Neural progenitor cell (in vitro differentiated cells): ENCODE data around the gene PLA2G2C. TPM values are rescaled to one million over a fixed set of nuclear protein-coding genes. Genes with fewer than 3 reads are reported as not detected.

Experiments used
- DNase-seq: peaks from one replicate; pipeline ENCODE4 v3.0.0-alpha.2; 2016; ENCODE audit warnings: low spot score
- H2AFZ ChIP-seq: fragments of 200-600 bp; sonication (generic); replicated peaks from 2 replicates; pipeline ENCODE4 v1.6.1; 2016; ENCODE audit warnings: antibody characterized with exemption
- H3F3A ChIP-seq: fragments of 200-600 bp; sonication (generic); 2 replicates; pipeline ENCODE4 v1.6.1; 2016; ENCODE audit warnings: antibody characterized with exemption, low read depth
- H3K27ac ChIP-seq: fragments of 200-600 bp; sonication (generic); 2 replicates; pipeline ENCODE4 v1.5.1; 2016; ENCODE audit warnings: mild to moderate bottlenecking
- H3K27me3 ChIP-seq: fragments of 200-600 bp; sonication (generic); 2 replicates; pipeline ENCODE4 v1.6.1; 2016; ENCODE audit warnings: mild to moderate bottlenecking, moderate library complexity
- H3K36me3 ChIP-seq: fragments of 200-600 bp; sonication (generic); 2 replicates; pipeline ENCODE4 v1.5.1; 2016
- H3K4me1 ChIP-seq: fragments of 200-600 bp; sonication (generic); 2 replicates; pipeline ENCODE4 v1.6.1; 2016; ENCODE audit warnings: mixed run types
- H3K4me2 ChIP-seq: fragments of 200-600 bp; sonication (generic); 2 replicates; pipeline ENCODE4 v1.6.1; 2016
- H3K4me3 ChIP-seq: fragments of 200-600 bp; sonication (generic); 2 replicates; pipeline ENCODE4 v1.5.1; 2016
- H3K79me2 ChIP-seq: fragments of 200-600 bp; sonication (generic); 2 replicates; pipeline ENCODE4 v1.6.1; 2016; ENCODE audit warnings: low read depth
- H3K9ac ChIP-seq: fragments of 200-600 bp; sonication (generic); 2 replicates; pipeline ENCODE4 v1.6.1; 2016
- H3K9me3 ChIP-seq: fragments of 200-600 bp; sonication (generic); 2 replicates; pipeline ENCODE4 v1.5.1; 2016; ENCODE audit warnings: low read depth
- H4K20me1 ChIP-seq: fragments of 200-600 bp; sonication (generic); 2 replicates; pipeline ENCODE4 v1.6.1; 2016; ENCODE audit warnings: low read depth
- H3K27ac Mint-ChIP-seq: 3 replicates; pipeline ENCODE4 v1.8.0; 2021; ENCODE audit warnings: mixed read lengths
- H3K27me3 Mint-ChIP-seq: 2 replicates; pipeline ENCODE4 v1.8.0; 2022; ENCODE audit warnings: low read depth, mild to moderate bottlenecking, inconsistent platforms, moderate library complexity, mixed read lengths; ENCODE audit not compliant: insufficient read depth
- H3K36me3 Mint-ChIP-seq: 3 replicates; pipeline ENCODE4 v1.8.0; 2021; ENCODE audit warnings: mixed read lengths
- H3K4me1 Mint-ChIP-seq: 3 replicates; pipeline ENCODE4 v1.8.0; 2021; ENCODE audit warnings: mixed read lengths
- H3K4me3 Mint-ChIP-seq: 3 replicates; pipeline ENCODE4 v1.8.0; 2021; ENCODE audit warnings: mild to moderate bottlenecking, moderate library complexity, mixed read lengths
- H3K9me3 Mint-ChIP-seq: 3 replicates; pipeline ENCODE4 v1.8.0; 2020; ENCODE audit warnings: mixed read lengths
- EZH2 ChIP-seq: fragments of 200-600 bp; sonication (generic); IDR thresholded peaks from 2 replicates; pipeline ENCODE4 v1.6.1; 2017; ENCODE audit warnings: antibody characterized with exemption, mild to moderate bottlenecking, moderate library complexity
- EZH2phosphoT487 ChIP-seq: fragments of 200-600 bp; sonication (generic); IDR thresholded peaks from 2 replicates; pipeline ENCODE4 v1.6.1; 2017; ENCODE audit warnings: antibody characterized with exemption
- total RNA-seq: library from RNA; depleted of rRNA; stranded (reverse); fragments of >200 nt; gene quantifications from 2 replicates; pipeline ENCODE4 v1.2.3, GENCODE V29; 2015; ENCODE audit warnings: low replicate concordance
- TF ChIP-seq, protein P1 (sequence below): fragments of 200-600 bp; sonication (generic); IDR thresholded peaks from 2 replicates; pipeline ENCODE4 v1.5.1; 2017; ENCODE audit warnings: antibody characterized with exemption, mild to moderate bottlenecking

PLA2G2C gene
- total RNA-seq, 1 donor from 2014 or later = not detected

GRCh38 chr1:20191266-20191825, 5.0 kb upstream of the PLA2G2C start:
- Histone ChIP-seq H3K27ac (no peak overlapping the region), H3K9ac (no peak overlapping the region), H2AFZ (no peak overlapping the region), H3K4me1 (no peaks in the 10 kb centered on the region), H3K27me3 (peaks cover 30% of the 10 kb centered on the region), H3K9me3 (no peaks in the 10 kb centered on the region), H4K20me1 (no peaks in the 10 kb centered on the region), H3K79me2 (no peaks in the 10 kb centered on the region), H3F3A (no peaks in the 10 kb centered on the region), H3K4me2 (no peak overlapping the region), H3K36me3 (no peaks in the 10 kb centered on the region), H3K4me3 (no peak overlapping the region)
- Mint-ChIP-seq H3K27me3 (peaks cover 4% of the 10 kb centered on the region), H3K4me1 (peaks cover 17% of the 10 kb centered on the region), H3K27ac (no peak overlapping the region), H3K36me3 (peaks cover 3% of the 10 kb centered on the region), H3K9me3 (no peaks in the 10 kb centered on the region), H3K4me3 (no peak overlapping the region)
- no peak for DNase-seq
- no peak for TF ChIP-seq EZH2
- TF ChIP-seq, protein P1, sequence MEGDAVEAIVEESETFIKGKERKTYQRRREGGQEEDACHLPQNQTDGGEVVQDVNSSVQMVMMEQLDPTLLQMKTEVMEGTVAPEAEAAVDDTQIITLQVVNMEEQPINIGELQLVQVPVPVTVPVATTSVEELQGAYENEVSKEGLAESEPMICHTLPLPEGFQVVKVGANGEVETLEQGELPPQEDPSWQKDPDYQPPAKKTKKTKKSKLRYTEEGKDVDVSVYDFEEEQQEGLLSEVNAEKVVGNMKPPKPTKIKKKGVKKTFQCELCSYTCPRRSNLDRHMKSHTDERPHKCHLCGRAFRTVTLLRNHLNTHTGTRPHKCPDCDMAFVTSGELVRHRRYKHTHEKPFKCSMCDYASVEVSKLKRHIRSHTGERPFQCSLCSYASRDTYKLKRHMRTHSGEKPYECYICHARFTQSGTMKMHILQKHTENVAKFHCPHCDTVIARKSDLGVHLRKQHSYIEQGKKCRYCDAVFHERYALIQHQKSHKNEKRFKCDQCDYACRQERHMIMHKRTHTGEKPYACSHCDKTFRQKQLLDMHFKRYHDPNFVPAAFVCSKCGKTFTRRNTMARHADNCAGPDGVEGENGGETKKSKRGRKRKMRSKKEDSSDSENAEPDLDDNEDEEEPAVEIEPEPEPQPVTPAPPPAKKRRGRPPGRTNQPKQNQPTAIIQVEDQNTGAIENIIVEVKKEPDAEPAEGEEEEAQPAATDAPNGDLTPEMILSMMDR = no peak
- TF ChIP-seq EZH2phosphoT487 = no peak

DNA sequence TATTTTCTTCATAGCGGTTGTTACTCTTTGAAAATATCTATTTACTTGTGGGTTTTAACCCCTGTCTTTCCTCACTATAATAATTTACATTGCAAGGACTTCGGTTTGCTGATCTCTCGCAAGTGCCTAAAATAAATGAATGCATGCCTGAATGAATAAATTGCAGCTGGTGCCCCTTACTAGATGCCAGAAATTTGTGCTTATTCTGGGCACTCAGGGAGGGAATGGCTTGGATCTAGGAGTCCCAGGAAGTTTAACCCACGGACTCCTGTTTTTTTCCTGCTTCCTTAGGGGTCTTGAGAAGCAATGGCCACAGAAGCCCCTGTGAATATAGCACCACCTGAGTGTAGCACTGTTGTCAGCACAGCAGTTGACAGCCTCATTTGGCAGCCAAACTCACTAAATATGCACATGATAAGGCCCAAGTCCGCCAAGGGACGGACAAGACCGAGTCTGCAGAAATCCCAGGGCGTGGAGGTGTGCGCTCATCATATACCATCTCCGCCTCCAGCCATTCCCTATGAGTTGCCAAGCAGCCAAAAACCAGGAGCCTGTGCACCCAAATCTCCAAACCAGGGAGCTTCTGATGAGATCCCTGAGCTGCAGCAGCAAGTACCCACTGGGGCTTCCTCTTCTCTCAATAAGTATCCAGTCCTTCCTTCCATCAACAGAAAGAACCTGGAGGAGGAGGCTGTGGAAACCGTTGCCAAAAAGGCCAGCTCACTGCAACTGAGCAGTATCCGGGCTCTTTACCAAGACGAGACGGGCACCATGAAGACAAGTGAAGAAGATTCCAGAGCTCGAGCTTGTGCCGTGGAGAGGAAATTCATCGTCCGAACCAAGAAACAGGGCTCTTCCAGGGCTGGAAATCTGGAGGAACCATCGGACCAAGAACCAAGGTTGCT, 4.2 kb upstream of the PLA2G2C start:
- H3K36me3 ChIP-seq = no peaks in the 10 kb centered on the region
- H3K4me1 Mint-ChIP-seq = peaks cover 19% of the 10 kb centered on the region
- H3K9me3 ChIP-seq = no peaks in the 10 kb centered on the region
- H4K20me1 ChIP-seq = no peaks in the 10 kb centered on the region
- no peak overlapping the region for H3K4me2 ChIP-seq
- peaks cover 37% of the 10 kb centered on the region for H3K27me3 ChIP-seq
- no peaks in the 10 kb centered on the region for H3K79me2 ChIP-seq
- H3K4me3 Mint-ChIP-seq = no peak overlapping the region
- no peak for DNase-seq
- H2AFZ ChIP-seq = no peak overlapping the region
- H3K4me1 ChIP-seq = no peaks in the 10 kb centered on the region
- no peak overlapping the region for H3K27ac ChIP-seq
- peaks cover 2% of the 10 kb centered on the region for H3F3A ChIP-seq
- no peaks in the 10 kb centered on the region for H3K9me3 Mint-ChIP-seq
- peaks cover 3% of the 10 kb centered on the region for H3K36me3 Mint-ChIP-seq
- H3K4me3 ChIP-seq = no peak overlapping the region
- H3K27ac Mint-ChIP-seq = no peak overlapping the region
- H3K27me3 Mint-ChIP-seq = peaks cover 2% of the 10 kb centered on the region
- TF ChIP-seq, protein P1 = no peak
- TF ChIP-seq EZH2phosphoT487 (no peak), EZH2 (no peak)
- H3K9ac ChIP-seq = no peak overlapping the region

- Mint-ChIP-seq H3K4me3 (no peak overlapping the region), H3K36me3 (peaks cover 3% of the 10 kb centered on the region), H3K27me3 (peaks cover 5% of the 10 kb centered on the region), H3K27ac (no peak overlapping the region), H3K9me3 (no peaks in the 10 kb centered on the region), H3K4me1 (peaks cover 26% of the 10 kb centered on the region)
- TF ChIP-seq EZH2phosphoT487 = no peak
- TF ChIP-seq, protein P1 = no peak
- no peak for TF ChIP-seq EZH2
- Histone ChIP-seq H3K9ac (no peak overlapping the region), H3K4me3 (no peak overlapping the region), H3K27ac (no peak overlapping the region), H3K79me2 (no peaks in the 10 kb centered on the region), H2AFZ (no peak overlapping the region), H3K36me3 (no peaks in the 10 kb centered on the region), H3K9me3 (no peaks in the 10 kb centered on the region), H3F3A (peaks cover 4% of the 10 kb centered on the region), H3K4me1 (no peaks in the 10 kb centered on the region), H3K27me3 (peaks cover 45% of the 10 kb centered on the region), H3K4me2 (no peak overlapping the region), H4K20me1 (no peaks in the 10 kb centered on the region)
- no peak for DNase-seq
These were observed 3.3 kb upstream of the PLA2G2C start for GRCh38 chr1:20189664-20190063.
